ENCODE measurements around the gene AFF3. TPM values are rescaled to one million over a fixed set of nuclear protein-coding genes. Genes with fewer than 3 reads are reported as not detected.

Gene AFF3
- polyA plus RNA-seq, 1 donor (not counting 4 experiments of a cell fraction or from before 2014, with no cell fraction given): not detected

DNA sequence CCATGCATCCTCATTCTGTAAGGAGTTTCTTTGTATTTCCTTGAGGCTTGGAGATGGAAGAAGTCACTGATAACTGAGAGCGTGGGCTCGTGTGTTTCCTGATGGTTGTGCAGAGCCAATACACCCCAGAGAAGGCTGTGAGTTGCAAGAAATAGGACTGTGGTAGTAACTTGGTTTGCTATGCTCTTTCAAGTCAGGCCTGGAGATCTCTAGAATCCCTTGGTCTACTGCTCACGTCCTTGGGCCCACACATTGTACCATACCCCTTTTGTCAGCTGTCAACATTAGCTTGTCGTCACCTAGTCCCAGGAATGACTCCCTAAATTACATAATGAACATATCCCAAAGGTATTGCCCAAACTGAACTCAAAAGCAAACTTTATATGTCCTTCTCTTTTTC lies 414.2 kb downstream of the AFF3 start:
- Histone ChIP-seq H3K27ac (ENCODE audit: control insufficient read depth, insufficient read depth, low read length) (no peak overlapping the region), H3K79me2 (ENCODE audit: control insufficient read depth, insufficient read depth, low read length) (no peaks in the 10 kb centered on the region), H3K36me3 (ENCODE audit: control insufficient read depth in 2 of 2, extremely low read depth in 1 of 2, insufficient read depth in 2 of 2, low read length in 2 of 2) (no peaks in the 10 kb centered on the region), H3K27me3 (ENCODE audit: control insufficient read depth, extremely low read depth, insufficient read depth, low read length) (no peaks in the 10 kb centered on the region), H3K4me1 (ENCODE audit: control insufficient read depth, extremely low read depth, insufficient read depth, low read length) (no peaks in the 10 kb centered on the region), H3K9me3 (ENCODE audit: control insufficient read depth, low read depth, low read length) (no peaks in the 10 kb centered on the region), H3K4me2 (ENCODE audit: control insufficient read depth, extremely low read depth, insufficient read depth, low read depth, low read length) (no peak overlapping the region), H4K20me1 (ENCODE audit: control insufficient read depth, extremely low read depth, insufficient read depth, low read length) (no peaks in the 10 kb centered on the region), H3K9me1 (ENCODE audit: control insufficient read depth, extremely low read depth, insufficient read depth, low read length) (no peaks in the 10 kb centered on the region), H2AFZ (ENCODE audit: control insufficient read depth, low read length) (no peak overlapping the region), H3K4me3 (ENCODE audit: control insufficient read depth in 2 of 3, extremely low read depth in 1 of 3, insufficient read depth in 2 of 3, low read depth in 1 of 3, low read length in 3 of 3) (no peak overlapping the region), H3K9ac (ENCODE audit: control insufficient read depth, extremely low read depth, insufficient read depth, low read length) (no peak overlapping the region)
- dilution Hi-C loops (cut with MboI; ENCODE audit: extremely low pct_ligation_motif_present, low sequenced_read_pairs): no loop called here
- DNase-seq (ENCODE audit: low read depth, low spot score): no peak
- no peak for FAIRE-seq
- TF ChIP-seq, protein P1, sequence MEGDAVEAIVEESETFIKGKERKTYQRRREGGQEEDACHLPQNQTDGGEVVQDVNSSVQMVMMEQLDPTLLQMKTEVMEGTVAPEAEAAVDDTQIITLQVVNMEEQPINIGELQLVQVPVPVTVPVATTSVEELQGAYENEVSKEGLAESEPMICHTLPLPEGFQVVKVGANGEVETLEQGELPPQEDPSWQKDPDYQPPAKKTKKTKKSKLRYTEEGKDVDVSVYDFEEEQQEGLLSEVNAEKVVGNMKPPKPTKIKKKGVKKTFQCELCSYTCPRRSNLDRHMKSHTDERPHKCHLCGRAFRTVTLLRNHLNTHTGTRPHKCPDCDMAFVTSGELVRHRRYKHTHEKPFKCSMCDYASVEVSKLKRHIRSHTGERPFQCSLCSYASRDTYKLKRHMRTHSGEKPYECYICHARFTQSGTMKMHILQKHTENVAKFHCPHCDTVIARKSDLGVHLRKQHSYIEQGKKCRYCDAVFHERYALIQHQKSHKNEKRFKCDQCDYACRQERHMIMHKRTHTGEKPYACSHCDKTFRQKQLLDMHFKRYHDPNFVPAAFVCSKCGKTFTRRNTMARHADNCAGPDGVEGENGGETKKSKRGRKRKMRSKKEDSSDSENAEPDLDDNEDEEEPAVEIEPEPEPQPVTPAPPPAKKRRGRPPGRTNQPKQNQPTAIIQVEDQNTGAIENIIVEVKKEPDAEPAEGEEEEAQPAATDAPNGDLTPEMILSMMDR (optimal IDR thresholded peaks at IDR 0.05 in 1 of 3, IDR thresholded peaks at IDR 0.05 in 1 of 3, conservative IDR thresholded peaks at IDR 0.05 in 1 of 3; ENCODE audit: extremely low read depth in 1 of 3, insufficient read depth in 2 of 3, low read length in 3 of 3): no peak
- TF ChIP-seq EZH2 (IDR thresholded peaks at IDR 0.05; ENCODE audit: low read length): no peak

- no peak overlapping the region for H3K27ac ChIP-seq (ENCODE audit: control insufficient read depth, insufficient read depth, low read length)
- no peak overlapping the region for H3K9ac ChIP-seq (ENCODE audit: control insufficient read depth, extremely low read depth, insufficient read depth, low read length)
- H3K36me3 ChIP-seq (ENCODE audit: control insufficient read depth in 2 of 2, extremely low read depth in 1 of 2, insufficient read depth in 2 of 2, low read length in 2 of 2): no peaks in the 10 kb centered on the region
- no peaks in the 10 kb centered on the region for H3K79me2 ChIP-seq (ENCODE audit: control insufficient read depth, insufficient read depth, low read length)
- no peaks in the 10 kb centered on the region for H3K9me3 ChIP-seq (ENCODE audit: control insufficient read depth, low read depth, low read length)
- no peak overlapping the region for H2AFZ ChIP-seq (ENCODE audit: control insufficient read depth, low read length)
- no peaks in the 10 kb centered on the region for H3K27me3 ChIP-seq (ENCODE audit: control insufficient read depth, extremely low read depth, insufficient read depth, low read length)
- H4K20me1 ChIP-seq (ENCODE audit: control insufficient read depth, extremely low read depth, insufficient read depth, low read length): no peaks in the 10 kb centered on the region
- no peaks in the 10 kb centered on the region for H3K4me1 ChIP-seq (ENCODE audit: control insufficient read depth, extremely low read depth, insufficient read depth, low read length)
- no peak overlapping the region for H3K4me3 ChIP-seq (ENCODE audit: control insufficient read depth in 2 of 3, extremely low read depth in 1 of 3, insufficient read depth in 2 of 3, low read depth in 1 of 3, low read length in 3 of 3)
- no peaks in the 10 kb centered on the region for H3K9me1 ChIP-seq (ENCODE audit: control insufficient read depth, extremely low read depth, insufficient read depth, low read length)
- H3K4me2 ChIP-seq (ENCODE audit: control insufficient read depth, extremely low read depth, insufficient read depth, low read depth, low read length): no peak overlapping the region
- TF ChIP-seq EZH2 (IDR thresholded peaks at IDR 0.05; ENCODE audit: low read length): no peak
- TF ChIP-seq, protein P1 (optimal IDR thresholded peaks at IDR 0.05 in 1 of 3, IDR thresholded peaks at IDR 0.05 in 1 of 3, conservative IDR thresholded peaks at IDR 0.05 in 1 of 3; ENCODE audit: extremely low read depth in 1 of 3, insufficient read depth in 2 of 3, low read length in 3 of 3): no peak
- FAIRE-seq (no peak), DNase-seq (ENCODE audit: low read depth, low spot score) (no peak)
- dilution Hi-C loops (cut with MboI; ENCODE audit: extremely low pct_ligation_motif_present, low sequenced_read_pairs): no loop called here
Measured at GRCh38 chr2:99727199-99727598, 415.2 kb downstream of the AFF3 start.

Data from keratinocyte (primary cell).